ENCODE data around the gene NIT1. TPM values are rescaled to one million over a fixed set of nuclear protein-coding genes. Genes with fewer than 3 reads are reported as not detected.

The NIT1 gene
- total and polyA plus RNA-seq, 2 donors (not counting 1 experiment from before 2014, with no cell fraction given) = 53.5 to 61.0 TPM

DNA sequence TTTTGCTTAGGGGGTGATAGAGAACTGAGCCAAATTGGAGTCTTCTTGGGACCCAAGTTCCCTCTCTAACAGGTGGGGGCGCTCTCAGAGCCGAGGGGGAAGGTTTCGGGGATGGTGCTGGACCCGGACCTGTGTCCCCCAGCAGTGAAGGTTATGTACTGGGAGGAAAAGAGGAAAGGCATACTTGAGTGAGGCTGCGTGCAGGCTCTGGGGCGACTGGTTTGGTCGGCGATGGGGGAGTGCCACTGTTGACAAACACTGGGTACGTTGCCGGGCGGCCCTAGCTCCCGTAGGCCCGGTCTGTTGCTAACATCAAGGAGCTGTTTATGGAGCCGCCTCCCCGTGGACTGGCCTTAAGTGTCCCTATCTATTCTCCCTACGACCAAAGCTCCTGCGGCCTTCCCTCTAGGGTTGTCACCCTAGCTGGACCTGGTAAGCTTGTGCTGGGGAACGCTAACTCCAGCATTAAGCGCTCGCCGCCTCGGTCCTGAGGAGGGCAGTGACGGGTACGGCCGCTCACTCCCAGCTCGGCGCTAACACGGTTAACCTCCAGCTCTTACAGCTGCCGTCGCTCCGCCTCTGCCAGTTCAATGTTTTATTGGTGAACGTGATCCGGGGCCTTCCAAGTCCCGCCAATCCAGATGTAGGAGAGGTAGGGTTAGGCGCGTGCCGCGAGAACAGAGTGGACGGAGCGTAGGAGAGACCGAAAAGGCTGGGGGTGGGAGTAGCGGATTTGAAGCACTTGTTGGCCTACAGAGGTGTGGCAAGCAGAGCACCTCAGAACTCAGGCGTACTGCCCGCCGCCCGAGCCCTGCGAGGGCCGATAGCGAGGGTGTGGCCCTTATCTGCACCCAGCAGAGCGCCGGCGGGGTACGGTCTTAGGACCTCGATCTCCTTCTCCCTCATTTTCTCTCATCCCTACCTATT is 48.1 kb downstream of the NIT1 start, which contains the start of gene PPOX:
PPOX (plus strand) TSS at position 685 of the 927 bp plus-strand sequence. CDS start 422 bp downstream, outside the sequence.
- Mint-ChIP-seq H3K4me1 (peaks cover 47% of the 10 kb centered on the region), H3K27ac (peak within 1 kb of the TSS; percentile 99), H3K27me3 (no peaks in the 10 kb centered on the region), H3K9me3 (ENCODE audit: insufficient read depth) (no peaks in the 10 kb centered on the region), H3K4me3 (peak within 1 kb of the TSS; percentile 91)
- Histone ChIP-seq H3K4me3 (ENCODE audit: control extremely low read depth in 1 of 5, extremely low read depth in 1 of 5, insufficient read depth in 1 of 5, low read depth in 2 of 5, low read length in 4 of 5) (peak within 1 kb of the TSS; percentile 48 to 82 (median 69)), H3K27ac (ENCODE audit: low read length in 2 of 2) (peak within 1 kb of the TSS; percentile 89 to 92), H3K9ac (ENCODE audit: low read length) (peak within 1 kb of the TSS; percentile 78), H3K36me3 (replicated peaks in 1 of 2; ENCODE audit: control extremely low read depth in 1 of 2, control insufficient read depth in 1 of 2, extremely low read depth in 1 of 2, insufficient read depth in 2 of 2, low read length in 1 of 2) (peaks cover 0 to 41% of the 10 kb centered on the region in 2 experiments), H3K4me1 (ENCODE audit: control insufficient read depth in 2 of 2, insufficient read depth in 2 of 2, low read length in 2 of 2) (peaks cover 20 to 26% of the 10 kb centered on the region in 2 donors), H3K4me2 (replicated peaks; ENCODE audit: low read depth, low read length, poor library complexity, severe bottlenecking) (peak within 1 kb of the TSS; percentile 95), H4K20me1 (ENCODE audit: control insufficient read depth, insufficient read depth, low read length, poor library complexity, severe bottlenecking) (no peaks in the 10 kb centered on the region), H3K9me3 (ENCODE audit: control extremely low read depth in 1 of 3, control insufficient read depth in 2 of 3, insufficient read depth in 1 of 3, low read length in 2 of 3) (no peaks in the 10 kb centered on the region), H3K27me3 (replicated peaks in 1 of 4; ENCODE audit: control extremely low read depth in 1 of 4, control insufficient read depth in 3 of 4, insufficient read depth in 4 of 4, low read length in 3 of 4) (no peaks in the 10 kb centered on the region), H3K79me2 (ENCODE audit: control insufficient read depth, insufficient read depth, low read length) (peaks cover 19% of the 10 kb centered on the region), H2AFZ (ENCODE audit: insufficient read depth, low read depth, low read length, poor library complexity, severe bottlenecking) (peak within 1 kb of the TSS; percentile 95)
- intact Hi-C loops (cut with micrococcal nuclease) = loop anchor here (1.0 to 2.0 kb wide), 7 partner anchors 11 to 59 kb away; partner anchors contain the start of genes B4GALT3, DEDD, NDUFS2 and NIT1
- ATAC-seq (ENCODE audit: low read depth) (peak; percentile 94), DNase-seq (peak; percentile 95)
- CTCF ChIA-PET = interaction anchor here (0.6 to 4.8 kb wide), 37 partner anchors 8 to 874 kb away, joined by 3 to 47 read pairs (median 4); partner anchors contain the start of genes ADAMTS4, ARHGAP30, B4GALT3 and CFAP126
- WGBS (ENCODE audit: insufficient coverage) = under 1% methylated on average over 52 of the region's 54 CpGs
- POLR2A ChIA-PET = interaction anchor here (0.6 to 2.2 kb wide), 15 partner anchors 8 to 145 kb away, joined by 3 to 12 read pairs (median 4); partner anchors contain the start of genes B4GALT3, F11R, TOMM40L and UFC1
- no peak for TF ChIP-seq EZH2 (IDR thresholded peaks at IDR 0.05; ENCODE audit: borderline replicate concordance, insufficient read depth, low read depth, low read length, poor library complexity, severe bottlenecking)
- TF ChIP-seq, protein P1, sequence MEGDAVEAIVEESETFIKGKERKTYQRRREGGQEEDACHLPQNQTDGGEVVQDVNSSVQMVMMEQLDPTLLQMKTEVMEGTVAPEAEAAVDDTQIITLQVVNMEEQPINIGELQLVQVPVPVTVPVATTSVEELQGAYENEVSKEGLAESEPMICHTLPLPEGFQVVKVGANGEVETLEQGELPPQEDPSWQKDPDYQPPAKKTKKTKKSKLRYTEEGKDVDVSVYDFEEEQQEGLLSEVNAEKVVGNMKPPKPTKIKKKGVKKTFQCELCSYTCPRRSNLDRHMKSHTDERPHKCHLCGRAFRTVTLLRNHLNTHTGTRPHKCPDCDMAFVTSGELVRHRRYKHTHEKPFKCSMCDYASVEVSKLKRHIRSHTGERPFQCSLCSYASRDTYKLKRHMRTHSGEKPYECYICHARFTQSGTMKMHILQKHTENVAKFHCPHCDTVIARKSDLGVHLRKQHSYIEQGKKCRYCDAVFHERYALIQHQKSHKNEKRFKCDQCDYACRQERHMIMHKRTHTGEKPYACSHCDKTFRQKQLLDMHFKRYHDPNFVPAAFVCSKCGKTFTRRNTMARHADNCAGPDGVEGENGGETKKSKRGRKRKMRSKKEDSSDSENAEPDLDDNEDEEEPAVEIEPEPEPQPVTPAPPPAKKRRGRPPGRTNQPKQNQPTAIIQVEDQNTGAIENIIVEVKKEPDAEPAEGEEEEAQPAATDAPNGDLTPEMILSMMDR (IDR thresholded peaks at IDR 0.05) = peak; percentile 68
